DND-41 (cell line): ENCODE data around the gene SLC30A1.

ENCODE experiments used
- ATAC-seq: fragments of 200-7000 bp; cut with Tn5 transposase; 3 replicates; pipeline ENCODE4 v1.9.1; 2021; ENCODE audit warnings: low read depth; ENCODE audit not compliant: insufficient read depth
- DNase-seq: peaks from one replicate; pipeline ENCODE4 v3.0.0-alpha.2; 2020
- H2AFZ ChIP-seq: 2 replicates; pipeline ENCODE4 v1.6.0; 2012; ENCODE audit warnings: low read depth, low read length
- H3K27ac ChIP-seq: 2 replicates; pipeline ENCODE4 v1.5.1; 2012; ENCODE audit warnings: low read length, inconsistent platforms
- H3K27me3 ChIP-seq: fragments of 200-600 bp; sonication (generic); 2 replicates; pipeline ENCODE4 v1.6.0; 2012; ENCODE audit warnings: low read length, mild to moderate bottlenecking, inconsistent platforms; ENCODE audit not compliant: insufficient read depth, poor library complexity
- H3K36me3 ChIP-seq: 2 replicates; pipeline ENCODE4 v1.5.1; 2012; ENCODE audit warnings: low read length, inconsistent platforms; ENCODE audit not compliant: insufficient read depth
- H3K4me1 ChIP-seq: 2 replicates; pipeline ENCODE4 v1.5.1; 2012; ENCODE audit warnings: mild to moderate bottlenecking, low read length; ENCODE audit not compliant: insufficient read depth
- H3K4me2 ChIP-seq: 2 replicates; pipeline ENCODE4 v1.6.0; 2012; ENCODE audit warnings: mild to moderate bottlenecking, moderate library complexity, low read length, inconsistent platforms; ENCODE audit not compliant: insufficient read depth
- H3K4me3 ChIP-seq, 2 experiments: fragments of 200-600 bp in 1 of 2; shearing (Covaris generic) in 1 of 2; 2 replicates each; pipeline ENCODE4 v1.5.1; 2012 to 2016; ENCODE audit warnings: inconsistent platforms in 2 of 2, low read length in 2 of 2, mild to moderate bottlenecking in 2 of 2, low read depth in 1 of 2, moderate library complexity in 1 of 2
- H3K79me2 ChIP-seq: 2 replicates; pipeline ENCODE4 v1.6.0; 2012; ENCODE audit warnings: low read length, inconsistent platforms; ENCODE audit not compliant: insufficient read depth
- H3K9ac ChIP-seq: 2 replicates; pipeline ENCODE4 v1.6.0; 2012; ENCODE audit warnings: low read depth, mild to moderate bottlenecking, inconsistent platforms, low read length, moderate library complexity
- H3K9me3 ChIP-seq: 2 replicates; pipeline ENCODE4 v1.5.1; 2012; ENCODE audit warnings: low read length, moderate library complexity, mild to moderate bottlenecking, inconsistent platforms; ENCODE audit not compliant: insufficient read depth, severe bottlenecking
- H4K20me1 ChIP-seq: 2 replicates; pipeline ENCODE4 v1.6.0; 2012; ENCODE audit warnings: low read length; ENCODE audit not compliant: insufficient read depth
- CTCF ChIP-seq: IDR thresholded peaks from 2 replicates; pipeline ENCODE4 v1.5.1; 2012; ENCODE audit warnings: borderline replicate concordance, low read length, moderate library complexity, mild to moderate bottlenecking; ENCODE audit not compliant: poor library complexity, severe bottlenecking; ENCODE audit errors: extremely low read depth
- EZH2 ChIP-seq: IDR thresholded peaks from 3 replicates; pipeline ENCODE4 v1.6.1; 2012; ENCODE audit warnings: borderline replicate concordance, low read depth, mild to moderate bottlenecking, moderate library complexity, low read length, inconsistent platforms; ENCODE audit not compliant: severe bottlenecking

SLC30A1 gene

GRCh38 chr1:211604548-211604947, 25.6 kb upstream of the SLC30A1 start:
- no peaks in the 10 kb centered on the region for H3K9me3 ChIP-seq
- no peaks in the 10 kb centered on the region for H3K79me2 ChIP-seq
- H3K9ac ChIP-seq = no peak overlapping the region
- H3K36me3 ChIP-seq = no peaks in the 10 kb centered on the region
- no peak overlapping the region for H3K4me2 ChIP-seq
- H3K27me3 ChIP-seq = peaks cover 17% of the 10 kb centered on the region
- no peaks in the 10 kb centered on the region for H4K20me1 ChIP-seq
- DNase-seq (no peak), ATAC-seq (no peak)
- H3K4me3 ChIP-seq = no peak overlapping the region
- no peak overlapping the region for H3K27ac ChIP-seq
- no peak for TF ChIP-seq EZH2
- H3K4me1 ChIP-seq = no peaks in the 10 kb centered on the region
- no peak overlapping the region for H2AFZ ChIP-seq

GRCh38 chr1:211603713-211604112, 24.8 kb upstream of the SLC30A1 start:
- Histone ChIP-seq H4K20me1 (no peaks in the 10 kb centered on the region), H3K27ac (no peak overlapping the region), H3K9ac (no peak overlapping the region), H3K4me1 (no peaks in the 10 kb centered on the region), H3K4me2 (no peak overlapping the region), H2AFZ (no peak overlapping the region), H3K4me3 (no peak overlapping the region), H3K9me3 (no peaks in the 10 kb centered on the region), H3K79me2 (no peaks in the 10 kb centered on the region), H3K27me3 (peaks cover 17% of the 10 kb centered on the region), H3K36me3 (no peaks in the 10 kb centered on the region)
- DNase-seq (no peak), ATAC-seq (no peak)
- TF ChIP-seq CTCF (no peak), EZH2 (no peak)

- DNase-seq (no peak), ATAC-seq (no peak)
- Histone ChIP-seq H2AFZ (no peak overlapping the region), H3K36me3 (no peaks in the 10 kb centered on the region), H3K9me3 (no peaks in the 10 kb centered on the region), H3K27me3 (peaks cover 17% of the 10 kb centered on the region), H3K4me2 (no peak overlapping the region), H3K4me1 (no peaks in the 10 kb centered on the region), H4K20me1 (no peaks in the 10 kb centered on the region), H3K9ac (no peak overlapping the region), H3K27ac (no peak overlapping the region), H3K4me3 (no peak overlapping the region), H3K79me2 (no peaks in the 10 kb centered on the region)
- TF ChIP-seq CTCF (no peak), EZH2 (no peak)
Observed at GRCh38 chr1:211603191-211603701, 24.3 kb upstream of the SLC30A1 start.

- Histone ChIP-seq H3K79me2 (no peaks in the 10 kb centered on the region), H2AFZ (no peak overlapping the region), H4K20me1 (no peaks in the 10 kb centered on the region), H3K4me2 (no peak overlapping the region), H3K27ac (no peak overlapping the region), H3K27me3 (peaks cover 17% of the 10 kb centered on the region), H3K9ac (no peak overlapping the region), H3K4me3 (no peak overlapping the region), H3K9me3 (no peaks in the 10 kb centered on the region), H3K36me3 (no peaks in the 10 kb centered on the region), H3K4me1 (no peaks in the 10 kb centered on the region)
- no peak for ATAC-seq
- TF ChIP-seq EZH2 (no peak), CTCF (no peak)
- DNase-seq = no peak
Observed at GRCh38 chr1:211601982-211602670, 23.2 kb upstream of the SLC30A1 start.
